Posterior vena cava (tissue), 2 donors: ENCODE data around the gene HCRTR1. TPM values are rescaled to one million over a fixed set of nuclear protein-coding genes. Genes with fewer than 3 reads are reported as not detected.

Experiments
- DNase-seq: peaks from one replicate; pipeline ENCODE4 v3.0.0-alpha.2; 2020; ENCODE audit warnings: low spot score
- intact Hi-C, 2 donors: fragments of 100-400 bp; cut with DNase I; formaldehyde crosslinking; loops; one replicate each; pipeline versions ENCODE4 v1.14.1 to v1.14.2; 2022 to 2023
- total RNA-seq, 2 donors: library from RNA; stranded (reverse); fragmentation: NEBNext Ultra II Directional; extraction: Animal tissue kit (Norgen Biotek cat#: 25700); gene quantifications; one replicate each; pipeline ENCODE4 v1.2.1, GENCODE V29; 2021
- donor health status: DM: yes; HTN: yes; CAD: no.
- donor health status: DM: yes; HTN: yes; CAD: no.

The HCRTR1 gene
- total RNA-seq, 2 donors from 2014 or later: not detected

GRCh38 chr1:31642897-31643296, 25.4 kb downstream of the HCRTR1 start:
- DNase-seq: no peak
- intact Hi-C loops: no loop called here

- DNase-seq: no peak
- intact Hi-C loops: no loop called here
Observed at GRCh38 chr1:31643976-31644559, 26.6 kb downstream of the HCRTR1 start.

- DNase-seq: peak; percentile 100
- intact Hi-C loops: no loop called here
Observed at GRCh38 chr1:31644560-31645273, 27.2 kb downstream of the HCRTR1 start, which contains the start of gene PEF1. Gene PEF1 (minus strand): TSS chr1:31644876. CDS start chr1:31644864, 12 bp downstream.

- intact Hi-C loops: no loop called here
- DNase-seq: peak; percentile 96
Observed at GRCh38 chr1:31645274-31645568, 27.7 kb downstream of the HCRTR1 start.

- no peak for DNase-seq
- intact Hi-C loops: no loop called here
Observed at GRCh38 chr1:31646259-31646960, 28.9 kb downstream of the HCRTR1 start.

GRCh38 chr1:31647106-31647505, 29.6 kb downstream of the HCRTR1 start:
- intact Hi-C loops: no loop called here
- no peak for DNase-seq

- intact Hi-C loops: no loop called here
Observed at GRCh38 chr1:31648190-31648589, 30.7 kb downstream of the HCRTR1 start.

GRCh38 chr1:31648641-31649357, 31.3 kb downstream of the HCRTR1 start:
- no peak for DNase-seq
- intact Hi-C loops: no loop called here

More at GRCh38 chr1:31648190-31648589, 30.7 kb downstream of the HCRTR1 start:
- DNase-seq: no peak

- intact Hi-C loops: loop anchor here in 1 of 2 donors (5.0 kb wide), 1 partner anchor 1523 kb away; no protein-coding TSS in a partner anchor
- DNase-seq: no peak
Observed at GRCh38 chr1:31650161-31651088, 32.9 kb downstream of the HCRTR1 start.

GRCh38 chr1:31651089-31651420, 33.6 kb downstream of the HCRTR1 start:
- DNase-seq: no peak
- intact Hi-C loops: loop anchor here in 1 of 2 donors (5.0 kb wide), 1 partner anchor 1524 kb away; no protein-coding TSS in a partner anchor

- no peak for DNase-seq
Observed at GRCh38 chr1:31651766-31652165, 34.3 kb downstream of the HCRTR1 start.

GRCh38 chr1:31652891-31653499, 35.5 kb downstream of the HCRTR1 start:
- intact Hi-C loops: loop anchor here in 1 of 2 donors (5.0 kb wide), 1 partner anchor 1526 kb away; no protein-coding TSS in a partner anchor
- no peak for DNase-seq

More at GRCh38 chr1:31651766-31652165, 34.3 kb downstream of the HCRTR1 start:
- intact Hi-C loops: loop anchor here in 1 of 2 donors (5.0 kb wide), 1 partner anchor 1524 kb away; no protein-coding TSS in a partner anchor

GRCh38 chr1:31653717-31654473, 36.4 kb downstream of the HCRTR1 start:
- intact Hi-C loops: loop anchor here in 1 of 2 donors (5.0 kb wide), 1 partner anchor 1527 kb away; no protein-coding TSS in a partner anchor
- no peak for DNase-seq

GRCh38 chr1:31654474-31654776, 36.9 kb downstream of the HCRTR1 start:
- intact Hi-C loops: loop anchor here in 1 of 2 donors (5.0 kb wide), 1 partner anchor 1527 kb away; no protein-coding TSS in a partner anchor
- no peak for DNase-seq

- intact Hi-C loops: no loop called here
- DNase-seq: no peak
Observed at GRCh38 chr1:31655104-31655503, 37.6 kb downstream of the HCRTR1 start.

- DNase-seq: no peak
- intact Hi-C loops: no loop called here
Observed at GRCh38 chr1:31655756-31656155, 38.3 kb downstream of the HCRTR1 start.

GRCh38 chr1:31657020-31657804, 39.7 kb downstream of the HCRTR1 start:
- DNase-seq: peak; percentile 74
- intact Hi-C loops: no loop called here
